Smooth muscle cell (in vitro differentiated cells): Measurements from ENCODE around the gene SAMSN1. TPM values are rescaled to one million over a fixed set of nuclear protein-coding genes. Genes with fewer than 3 reads are reported as not detected.

ENCODE experiments used
- DNase-seq: peaks from one replicate; lab custom pipeline; 2025; ENCODE audit not compliant: unreplicated experiment; lab: John Stamatoyannopoulos, UW
- H2AFZ ChIP-seq: fragments of 200-600 bp; sonication (generic); 2 replicates; pipeline ENCODE4 v1.6.0; 2016; ENCODE audit warnings: antibody characterized with exemption, low read depth, mild to moderate bottlenecking
- H3F3A ChIP-seq: fragments of 200-600 bp; sonication (generic); 2 replicates; pipeline ENCODE4 v1.6.0; 2017; ENCODE audit warnings: antibody characterized with exemption, low read depth
- H3K27ac ChIP-seq: fragments of 200-600 bp; sonication (generic); 2 replicates; pipeline ENCODE4 v1.5.1; 2016; ENCODE audit warnings: low read depth, mild to moderate bottlenecking
- H3K27me3 ChIP-seq: fragments of 200-600 bp; sonication (generic); 2 replicates; pipeline ENCODE4 v1.6.1; 2016; ENCODE audit warnings: low read depth, mild to moderate bottlenecking
- H3K36me3 ChIP-seq: fragments of 200-600 bp; sonication (generic); 2 replicates; pipeline ENCODE4 v1.5.1; 2016; ENCODE audit warnings: low read depth
- H3K4me1 ChIP-seq: fragments of 200-600 bp; sonication (generic); 2 replicates; pipeline ENCODE4 v1.5.1; 2016; ENCODE audit warnings: low read depth
- H3K4me2 ChIP-seq: fragments of 200-600 bp; sonication (generic); 2 replicates; pipeline ENCODE4 v1.6.0; 2016; ENCODE audit warnings: mild to moderate bottlenecking
- H3K4me3 ChIP-seq: fragments of 200-600 bp; sonication (generic); 2 replicates; pipeline ENCODE4 v1.5.1; 2016; ENCODE audit warnings: mild to moderate bottlenecking
- H3K79me2 ChIP-seq: fragments of 200-600 bp; sonication (generic); 2 replicates; pipeline ENCODE4 v1.6.0; 2016; ENCODE audit warnings: low read depth, mild to moderate bottlenecking
- H3K9ac ChIP-seq: fragments of 200-600 bp; sonication (generic); 2 replicates; pipeline ENCODE4 v1.6.0; 2016; ENCODE audit warnings: low read depth
- H3K9me3 ChIP-seq: fragments of 200-600 bp; sonication (generic); replicated peaks from 2 replicates; pipeline ENCODE4 v1.5.1; 2016; ENCODE audit warnings: low read depth
- H4K20me1 ChIP-seq: fragments of 200-600 bp; sonication (generic); 2 replicates; pipeline ENCODE4 v1.6.0; 2016; ENCODE audit warnings: low read depth
- CTCF ChIP-seq: fragments of 200-600 bp; sonication (generic); IDR thresholded peaks from 2 replicates; pipeline ENCODE4 v1.5.1; 2017; ENCODE audit warnings: borderline replicate concordance, mild to moderate bottlenecking, antibody characterized with exemption; ENCODE audit not compliant: insufficient read depth, poor library complexity, severe bottlenecking
- WGBS: methylation state at CpG from one replicate; pipeline ENCODE4 v1.1.7; 2016; ENCODE audit warnings: low lambda C conversion rate; 5-methylcytosine and 5-hydroxymethylcytosine counted together
- polyA plus RNA-seq: library from polyadenylated mRNA; unstranded; fragments of >200 nt; fragmentation: Nextera tagmentation; extraction: Ambion mirVana; gene quantifications from 2 replicates; pipeline ENCODE4 v1.2.1, GENCODE V29; 2016
- total RNA-seq: library from RNA; depleted of rRNA; stranded (reverse); fragments of >200 nt; gene quantifications from 2 replicates; pipeline ENCODE4 v1.2.3, GENCODE V29; 2014

Gene SAMSN1
- total and polyA plus RNA-seq, 2 experiments from 2014 or later: 0.13 TPM; not detected in 1

- no peak overlapping the region for H2AFZ ChIP-seq
- no peak overlapping the region for H3K4me3 ChIP-seq
- no peak overlapping the region for H3K9ac ChIP-seq
- H3K27ac ChIP-seq: no peak overlapping the region
- 72% methylated on average over 4 of the region's 4 CpGs for WGBS
- H3K27me3 ChIP-seq: no peaks in the 10 kb centered on the region
- no peak for DNase-seq
- H4K20me1 ChIP-seq: no peaks in the 10 kb centered on the region
- H3K4me2 ChIP-seq: no peak overlapping the region
- H3K4me1 ChIP-seq: no peaks in the 10 kb centered on the region
- no peaks in the 10 kb centered on the region for H3F3A ChIP-seq
- no peak for TF ChIP-seq CTCF
- no peaks in the 10 kb centered on the region for H3K79me2 ChIP-seq
- no peaks in the 10 kb centered on the region for H3K9me3 ChIP-seq
- no peaks in the 10 kb centered on the region for H3K36me3 ChIP-seq
Measured at GRCh38 chr21:14560555-14560954, 14.4 kb upstream of the SAMSN1 start.

GRCh38 chr21:14560139-14560538 lies 14.0 kb upstream of the SAMSN1 start:
- DNase-seq: no peak
- H2AFZ ChIP-seq: no peak overlapping the region
- H3K4me3 ChIP-seq: no peak overlapping the region
- H4K20me1 ChIP-seq: no peaks in the 10 kb centered on the region
- H3F3A ChIP-seq: no peaks in the 10 kb centered on the region
- H3K79me2 ChIP-seq: no peaks in the 10 kb centered on the region
- H3K27ac ChIP-seq: no peak overlapping the region
- TF ChIP-seq CTCF: no peak
- no peaks in the 10 kb centered on the region for H3K27me3 ChIP-seq
- no peaks in the 10 kb centered on the region for H3K4me1 ChIP-seq
- no peak overlapping the region for H3K9ac ChIP-seq
- no peaks in the 10 kb centered on the region for H3K36me3 ChIP-seq
- H3K4me2 ChIP-seq: no peak overlapping the region
- no peaks in the 10 kb centered on the region for H3K9me3 ChIP-seq

- TF ChIP-seq CTCF: no peak
- Histone ChIP-seq H3K79me2 (no peaks in the 10 kb centered on the region), H3K9me3 (no peaks in the 10 kb centered on the region), H3K36me3 (no peaks in the 10 kb centered on the region), H3K4me3 (no peak overlapping the region), H3F3A (no peaks in the 10 kb centered on the region), H3K27ac (no peak overlapping the region), H2AFZ (no peak overlapping the region), H4K20me1 (no peaks in the 10 kb centered on the region), H3K4me1 (no peaks in the 10 kb centered on the region), H3K9ac (no peak overlapping the region), H3K4me2 (no peak overlapping the region), H3K27me3 (no peaks in the 10 kb centered on the region)
- no peak for DNase-seq
Measured at GRCh38 chr21:14559102-14559501, 13.0 kb upstream of the SAMSN1 start.

- no peaks in the 10 kb centered on the region for H3K27me3 ChIP-seq
- H2AFZ ChIP-seq: no peak overlapping the region
- no peak for TF ChIP-seq CTCF
- no peaks in the 10 kb centered on the region for H4K20me1 ChIP-seq
- H3K79me2 ChIP-seq: no peaks in the 10 kb centered on the region
- no peaks in the 10 kb centered on the region for H3K9me3 ChIP-seq
- no peaks in the 10 kb centered on the region for H3K36me3 ChIP-seq
- 88% methylated on average over 5 of the region's 5 CpGs for WGBS
- H3K4me3 ChIP-seq: no peak overlapping the region
- H3K4me2 ChIP-seq: no peak overlapping the region
- DNase-seq: no peak
- no peak overlapping the region for H3K27ac ChIP-seq
- H3F3A ChIP-seq: no peaks in the 10 kb centered on the region
- H3K4me1 ChIP-seq: no peaks in the 10 kb centered on the region
- no peak overlapping the region for H3K9ac ChIP-seq
Measured at GRCh38 chr21:14557413-14557812, 11.3 kb upstream of the SAMSN1 start.
